CD4-positive, alpha-beta T cell (primary cell): ENCODE measurements around the gene CACNA2D2. TPM values are rescaled to one million over a fixed set of nuclear protein-coding genes. Genes with fewer than 3 reads are reported as not detected.
A peak's percentile ranks its signal among the peaks of the same experiment; 100 is the strongest.

Experiments
- ATAC-seq: fragments of 200-7000 bp; cut with Tn5 transposase; one replicate; pipeline ENCODE4 v1.10.0; 2022; ENCODE audit warnings: mild to moderate bottlenecking; ENCODE audit not compliant: poor library complexity
- CTCF ChIA-PET: fragments of 350-600 bp; sonication (Branson Sonifier 250); formaldehyde crosslinking; loops from one replicate; lab custom pipeline; 2021; ENCODE audit warnings: antibody characterized with exemption, inconsistent platforms; lab: Charles Lee
- POLR2A ChIA-PET: fragments of 350-600 bp; sonication (Branson Sonifier 250); formaldehyde crosslinking; loops from one replicate; lab custom pipeline; 2021; ENCODE audit warnings: antibody characterized with exemption, inconsistent platforms; lab: Charles Lee
- DNase-seq, 14 experiments: peaks; one replicate each; pipeline ENCODE4 v3.0.0-alpha.2; 2013 to 2020; ENCODE audit warnings: mixed read lengths in 2 of 14
- H3K27ac ChIP-seq, 2 donors: one replicate each; pipeline versions ENCODE4 v1.5.1 to v1.7.0; 2013; ENCODE audit warnings: low read length in 2 of 2, low read depth in 1 of 2, mild to moderate bottlenecking in 1 of 2
- H3K27me3 ChIP-seq, 2 experiments: 1 replicate in 1 of 2; 2 replicates in 1 of 2; pipeline versions ENCODE4 v1.6.1 to v1.7.0; 2013; ENCODE audit warnings: low read length in 2 of 2, control low read depth in 1 of 2, mild to moderate bottlenecking in 1 of 2, moderate library complexity in 1 of 2; ENCODE audit not compliant: insufficient read depth in 2 of 2, control insufficient read depth in 1 of 2
- H3K36me3 ChIP-seq: one replicate; pipeline ENCODE4 v1.6.1; 2013; ENCODE audit warnings: low read length, control low read depth; ENCODE audit not compliant: insufficient read depth
- H3K4me1 ChIP-seq: one replicate; pipeline ENCODE4 v1.6.1; 2013; ENCODE audit warnings: low read length, control low read depth; ENCODE audit not compliant: insufficient read depth
- H3K4me3 ChIP-seq: one replicate; pipeline ENCODE4 v1.5.1; 2013; ENCODE audit warnings: mild to moderate bottlenecking, low read length, moderate library complexity
- H3K9me3 ChIP-seq, 2 experiments: 1 replicate in 1 of 2; 2 replicates in 1 of 2; pipeline versions ENCODE4 v1.6.1 to v1.7.0; 2013; ENCODE audit warnings: low read length in 2 of 2, mild to moderate bottlenecking in 2 of 2, control low read depth in 1 of 2, moderate library complexity in 1 of 2; ENCODE audit not compliant: control insufficient read depth in 1 of 2, insufficient read depth in 1 of 2
- H3K27ac Mint-ChIP-seq: one replicate; pipeline ENCODE4 v1.8.0; 2020; ENCODE audit warnings: mixed read lengths
- H3K27me3 Mint-ChIP-seq: one replicate; pipeline ENCODE4 v1.8.0; 2021; ENCODE audit warnings: mixed read lengths
- H3K36me3 Mint-ChIP-seq: one replicate; pipeline ENCODE4 v1.8.0; 2021; ENCODE audit warnings: low read depth, mixed read lengths
- H3K4me1 Mint-ChIP-seq: one replicate; pipeline ENCODE4 v1.8.0; 2021; ENCODE audit warnings: low read depth, mixed read lengths
- H3K4me3 Mint-ChIP-seq: one replicate; pipeline ENCODE4 v1.8.0; 2020; ENCODE audit warnings: mild to moderate bottlenecking, mixed read lengths
- H3K9me3 Mint-ChIP-seq: one replicate; pipeline ENCODE4 v1.8.0; 2020; ENCODE audit warnings: mixed read lengths
- CTCF ChIP-seq: fragments of 200-600 bp; IDR thresholded peaks from one replicate; pipeline ENCODE4 v1.8.0; 2022; ENCODE audit warnings: antibody characterized with exemption, mild to moderate bottlenecking
- intact Hi-C, 2 experiments: fragments of 100-400 bp; cut with DNase I in 1 of 2; cut with micrococcal nuclease in 1 of 2; formaldehyde crosslinking; loops; one replicate each; pipeline versions ENCODE4 v1.15.1 to v1.9.0; 2023 to 2025; cut with DNase I, micrococcal nuclease
- total RNA-seq, 174 experiments: library from RNA in 2 of 174; stranded (reverse) in 2 of 174; gene quantifications; one replicate each; pipeline ENCODE4 v1.2.3 and lab custom pipeline; 2021 to 2026

Gene CACNA2D2
- total RNA-seq, 2 experiments from 2014 or later = 2.5 to 3.8 TPM

GRCh38 chr3:50326182-50326541, 177.3 kb downstream of the CACNA2D2 start:
- peaks cover 39% of the 10 kb centered on the region for H3K36me3 Mint-ChIP-seq
- H3K27me3 ChIP-seq = no peaks in the 10 kb centered on the region
- intact Hi-C loops = no loop called here
- ChIA-PET POLR2A (interaction anchor here (4.7 kb wide), 1 partner anchor 11 kb away, joined by 58 read pairs; no protein-coding TSS in a partner anchor), CTCF (no interaction called here)
- peak overlapping the region; percentile 97 for H3K4me3 Mint-ChIP-seq
- no peak overlapping the region for H3K27ac Mint-ChIP-seq
- H3K4me1 ChIP-seq = peaks cover 54% of the 10 kb centered on the region
- no peak for TF ChIP-seq CTCF
- H3K4me1 Mint-ChIP-seq = peaks cover 30% of the 10 kb centered on the region
- no peak for DNase-seq
- H3K27me3 Mint-ChIP-seq = no peaks in the 10 kb centered on the region
- ATAC-seq = no peak
- no peaks in the 10 kb centered on the region for H3K9me3 Mint-ChIP-seq
- H3K9me3 ChIP-seq = no peaks in the 10 kb centered on the region
- H3K36me3 ChIP-seq = peaks cover 30% of the 10 kb centered on the region
- H3K4me3 ChIP-seq = no peak overlapping the region
- H3K27ac ChIP-seq = no peak overlapping the region

GRCh38 chr3:50325497-50326181, 177.8 kb downstream of the CACNA2D2 start:
- Histone ChIP-seq H3K36me3 (peaks cover 25% of the 10 kb centered on the region), H3K4me1 (peaks cover 56% of the 10 kb centered on the region), H3K27ac (no peak overlapping the region), H3K4me3 (no peak overlapping the region), H3K9me3 (no peaks in the 10 kb centered on the region), H3K27me3 (no peaks in the 10 kb centered on the region)
- Mint-ChIP-seq H3K36me3 (peaks cover 34% of the 10 kb centered on the region), H3K4me1 (peaks cover 32% of the 10 kb centered on the region), H3K9me3 (no peaks in the 10 kb centered on the region), H3K27me3 (no peaks in the 10 kb centered on the region), H3K27ac (peak overlapping the region; percentile 54), H3K4me3 (peak overlapping the region; percentile 42)
- ATAC-seq = no peak
- no peak for TF ChIP-seq CTCF
- intact Hi-C loops = no loop called here
- ChIA-PET POLR2A (interaction anchor here (4.7 kb wide), 1 partner anchor 12 kb away, joined by 58 read pairs; no protein-coding TSS in a partner anchor), CTCF (interaction anchor here (1.7 to 2.4 kb wide), 3 partner anchors 12 to 34 kb away, joined by 9 to 19 read pairs (median 18); partner anchors contain the start of genes HYAL3, IFRD2 and NAA80)
- peak in 1 of 14 experiments; percentile 19 for DNase-seq

GRCh38 chr3:50325113-50325480, 178.3 kb downstream of the CACNA2D2 start:
- POLR2A ChIA-PET = interaction anchor here (0.7 to 1.8 kb wide), 2 partner anchors 12 to 33 kb away, joined by 3 to 12 read pairs; no protein-coding TSS in a partner anchor

More at GRCh38 chr3:50325113-50325480, 178.3 kb downstream of the CACNA2D2 start:
- Histone ChIP-seq H3K27ac (no peak overlapping the region), H3K27me3 (no peaks in the 10 kb centered on the region), H3K36me3 (peaks cover 20% of the 10 kb centered on the region), H3K4me1 (peaks cover 62% of the 10 kb centered on the region), H3K9me3 (no peaks in the 10 kb centered on the region), H3K4me3 (no peak overlapping the region)
- Mint-ChIP-seq H3K36me3 (peaks cover 29% of the 10 kb centered on the region), H3K27me3 (no peaks in the 10 kb centered on the region), H3K4me1 (peaks cover 37% of the 10 kb centered on the region), H3K27ac (peak overlapping the region; percentile 54), H3K9me3 (no peaks in the 10 kb centered on the region), H3K4me3 (peak overlapping the region; percentile 68)
- CTCF ChIA-PET = interaction anchor here (1.4 to 2.4 kb wide), 7 partner anchors 9 to 33 kb away, joined by 5 to 19 read pairs (median 8); partner anchors contain the start of genes CYB561D2, HYAL3, IFRD2 and NAA80
- DNase-seq (peak in 1 of 14 experiments; percentile 16), ATAC-seq (no peak)
- intact Hi-C loops = no loop called here
- TF ChIP-seq CTCF = no peak
